Liver (tissue), 9 donors: Measurements from ENCODE around the gene RNASEH2C. TPM values are rescaled to one million over a fixed set of nuclear protein-coding genes. Genes with fewer than 3 reads are reported as not detected.
"Not testable (repeated sequence)": the region's sequence is repeated elsewhere in the genome, so short reads cannot be mapped to it uniquely, and the experiment has no call there.

Experiments used
- DNase-seq: peaks from one replicate; pipeline ENCODE4 v3.0.0-alpha.2; 2017; ENCODE audit warnings: low spot score
- H3K27ac ChIP-seq, 2 donors: one replicate each; pipeline ENCODE4 v1.7.0; 2013; ENCODE audit warnings: inconsistent platforms in 2 of 2, low read length in 2 of 2, control low read depth in 1 of 2, low read depth in 1 of 2, mild to moderate bottlenecking in 1 of 2
- H3K27me3 ChIP-seq, 4 donors: one replicate each; pipeline versions ENCODE4 v1.6.1 to v1.7.0; 2013; ENCODE audit warnings: low read length in 3 of 4, inconsistent platforms in 1 of 4, mild to moderate bottlenecking in 1 of 4, moderate library complexity in 1 of 4; ENCODE audit not compliant: control insufficient read depth in 4 of 4, insufficient read depth in 4 of 4
- H3K36me3 ChIP-seq, 4 donors: one replicate each; pipeline versions ENCODE4 v1.6.1 to v1.7.0; 2013; ENCODE audit warnings: low read length in 3 of 4, mild to moderate bottlenecking in 3 of 4, low read depth in 1 of 4, moderate library complexity in 1 of 4; ENCODE audit not compliant: control insufficient read depth in 4 of 4, insufficient read depth in 3 of 4
- H3K4me1 ChIP-seq, 4 donors: one replicate each; pipeline versions ENCODE4 v1.6.1 to v1.7.0; 2013; ENCODE audit warnings: low read length in 3 of 4, mild to moderate bottlenecking in 3 of 4, moderate library complexity in 1 of 4; ENCODE audit not compliant: control insufficient read depth in 4 of 4, insufficient read depth in 4 of 4
- H3K4me3 ChIP-seq, 3 donors: one replicate each; pipeline versions ENCODE4 v1.6.1 to v1.7.0; 2013; ENCODE audit warnings: low read length in 3 of 3, control low read depth in 1 of 3, low read depth in 1 of 3, mild to moderate bottlenecking in 1 of 3
- H3K9ac ChIP-seq, 2 donors: one replicate each; pipeline ENCODE4 v1.7.0; 2013; ENCODE audit warnings: low read length in 2 of 2, mild to moderate bottlenecking in 2 of 2, moderate library complexity in 2 of 2, control low read depth in 1 of 2, low read depth in 1 of 2
- H3K9me3 ChIP-seq, 4 donors: one replicate each; pipeline versions ENCODE4 v1.6.1 to v1.7.0; 2013; ENCODE audit warnings: low read length in 3 of 4; ENCODE audit not compliant: control insufficient read depth in 4 of 4
- ATF3 ChIP-seq: IDR thresholded peaks from 2 replicates; pipeline ENCODE4 v1.6.1; 2016; ENCODE audit warnings: antibody characterized with exemption
- CTCF ChIP-seq: fragments of 150-350 bp; IDR thresholded peaks from 2 replicates; pipeline ENCODE4 v1.5.1; 2017; ENCODE audit warnings: improper control_type of control experiment, low read depth, low read length; ENCODE audit not compliant: missing input control
- EGR1 ChIP-seq, 2 donors: IDR thresholded peaks; 2 replicates each; pipeline ENCODE4 v1.6.1; 2016 to 2018; ENCODE audit warnings: antibody characterized with exemption in 2 of 2, low read depth in 2 of 2
- FOXA1 ChIP-seq: IDR thresholded peaks from 2 replicates; pipeline ENCODE4 v1.6.1; 2016; ENCODE audit warnings: antibody characterized with exemption
- FOXA2 ChIP-seq: IDR thresholded peaks from 2 replicates; pipeline ENCODE4 v1.6.1; 2016; ENCODE audit warnings: antibody characterized with exemption
- GABPA ChIP-seq, 2 donors: IDR thresholded peaks in 1 of 2; conservative IDR thresholded peaks in 1 of 2; 2 replicates each; pipeline ENCODE4 v1.6.1; 2016; ENCODE audit warnings: antibody characterized with exemption in 2 of 2, mild to moderate bottlenecking in 1 of 2, moderate library complexity in 1 of 2
- HNF4A ChIP-seq, 2 donors: conservative IDR thresholded peaks; 2 replicates each; pipeline ENCODE4 v1.6.1; 2016; ENCODE audit warnings: antibody characterized with exemption in 2 of 2, mild to moderate bottlenecking in 2 of 2
- HNF4G ChIP-seq: IDR thresholded peaks from 2 replicates; pipeline ENCODE4 v1.6.1; 2016; ENCODE audit warnings: antibody characterized with exemption
- JUND ChIP-seq, 2 donors: IDR thresholded peaks; 2 replicates each; pipeline ENCODE4 v1.6.1; 2016; ENCODE audit warnings: antibody characterized with exemption in 2 of 2
- MAX ChIP-seq: IDR thresholded peaks from 2 replicates; pipeline ENCODE4 v1.6.1; 2016; ENCODE audit warnings: antibody characterized with exemption
- NR2F2 ChIP-seq: IDR thresholded peaks from 2 replicates; pipeline ENCODE4 v1.6.1; 2016; ENCODE audit warnings: antibody characterized with exemption
- RAD21 ChIP-seq, 2 donors: IDR thresholded peaks; 2 replicates each; pipeline ENCODE4 v1.6.1; 2016; ENCODE audit warnings: antibody characterized with exemption in 2 of 2, mild to moderate bottlenecking in 2 of 2
- REST ChIP-seq: IDR thresholded peaks from 2 replicates; pipeline ENCODE4 v1.6.1; 2016; ENCODE audit warnings: antibody characterized with exemption, mild to moderate bottlenecking
- RXRA ChIP-seq, 2 donors: IDR thresholded peaks; 2 replicates each; pipeline ENCODE4 v1.6.1; 2017 to 2018; ENCODE audit warnings: antibody characterized with exemption in 2 of 2, mild to moderate bottlenecking in 1 of 2
- SP1 ChIP-seq: IDR thresholded peaks from 2 replicates; pipeline ENCODE4 v1.6.1; 2018; ENCODE audit warnings: antibody characterized with exemption, mild to moderate bottlenecking
- TAF1 ChIP-seq: conservative IDR thresholded peaks from 2 replicates; pipeline ENCODE4 v1.6.1; 2016; ENCODE audit warnings: antibody characterized with exemption, mild to moderate bottlenecking
- YY1 ChIP-seq: IDR thresholded peaks from 2 replicates; pipeline ENCODE4 v1.6.1; 2016; ENCODE audit warnings: antibody characterized with exemption, mild to moderate bottlenecking
- ZBTB33 ChIP-seq: IDR thresholded peaks from 2 replicates; pipeline ENCODE4 v1.6.1; 2016; ENCODE audit warnings: antibody characterized with exemption
- WGBS: extraction: QIAGEN DNeasy Blood & Tissue Kit; methylation state at CpG from one replicate; pipeline ENCODE4 v1.1.7; 2013; 5-methylcytosine and 5-hydroxymethylcytosine counted together
- polyA plus RNA-seq, 2 donors: library from polyadenylated mRNA; stranded (reverse) in 1 of 2; unstranded in 1 of 2; fragments of 200-250 nt in 1 of 2; fragments of >200 nt in 1 of 2; fragmentation: Nextera tagmentation in 1 of 2; extraction: Ambion mirVana in 1 of 2; gene quantifications; one replicate each; pipeline versions ENCODE4 v1.2.1 to v1.2.3, GENCODE V29; 2013 to 2015
- total RNA-seq, 2 donors: library from RNA; depleted of rRNA; stranded (reverse); fragments of >200 nt; gene quantifications; one replicate each; pipeline ENCODE4 v1.2.3, GENCODE V29; 2014
- donor health status: healthy.
- donor health status: healthy.
- donor health status: healthy.
- donor health status: healthy.
- donor health status: healthy.

RNASEH2C gene
- total and polyA plus RNA-seq, 4 donors = 20.5 to 72.1 (median 39.0) TPM

GRCh38 chr11:65685981-65686380 is 34.6 kb downstream of the RNASEH2C start:
- H3K9me3 ChIP-seq = no peaks in the 10 kb centered on the region
- H3K9ac ChIP-seq = no peak overlapping the region
- no peak overlapping the region for H3K4me3 ChIP-seq
- peaks cover 0 to 3% (median 0%) of the 10 kb centered on the region in 4 donors for H3K4me1 ChIP-seq
- DNase-seq = no peak
- WGBS = 86% methylated on average over 8 of the region's 8 CpGs
- no peaks in the 10 kb centered on the region for H3K27me3 ChIP-seq
- TF ChIP-seq MAX (no peak), GABPA (IDR thresholded peaks at IDR 0.05 in 1 of 2, conservative IDR thresholded peaks at IDR 0.05 in 1 of 2) (no peak), TAF1 (no peak), HNF4A (conservative IDR thresholded peaks at IDR 0.05) (no peak), RAD21 (IDR thresholded peaks at IDR 0.05) (no peak), YY1 (no peak)
- no peak overlapping the region for H3K27ac ChIP-seq
- H3K36me3 ChIP-seq = no peaks in the 10 kb centered on the region

GRCh38 chr11:65683480-65683879 is 37.1 kb downstream of the RNASEH2C start:
- not testable (repeated sequence) for H3K27me3 ChIP-seq, H3K4me1 ChIP-seq, H3K36me3 ChIP-seq, H3K9me3 ChIP-seq, DNase-seq, H3K4me3 ChIP-seq, H3K9ac ChIP-seq, H3K27ac ChIP-seq
- 93% methylated on average over 6 of the region's 6 CpGs for WGBS

- DNase-seq = no peak
- no peaks in the 10 kb centered on the region for H3K9me3 ChIP-seq
- H3K4me1 ChIP-seq = peaks cover 0 to 5% (median under 1%) of the 10 kb centered on the region in 4 donors
- no peak overlapping the region for H3K27ac ChIP-seq
- TF ChIP-seq HNF4A (conservative IDR thresholded peaks at IDR 0.05) (peak; percentile 72 to 78), HNF4G (peak; percentile 24), CTCF (no peak), NR2F2 (no peak), MAX (no peak), EGR1 (IDR thresholded peaks at IDR 0.05; ENCODE audit: low read depth in 2 of 2) (no peak), TAF1 (no peak), REST (no peak), GABPA (IDR thresholded peaks at IDR 0.05 in 1 of 2, conservative IDR thresholded peaks at IDR 0.05 in 1 of 2) (no peak), FOXA1 (no peak), JUND (IDR thresholded peaks at IDR 0.05) (no peak), ZBTB33 (no peak), YY1 (peak; percentile 73), ATF3 (no peak), SP1 (peak; percentile 75), RAD21 (IDR thresholded peaks at IDR 0.05) (no peak), RXRA (IDR thresholded peaks at IDR 0.05) (peak; percentile 76 to 86), FOXA2 (no peak)
- no peak overlapping the region for H3K4me3 ChIP-seq
- no peak overlapping the region for H3K9ac ChIP-seq
- H3K36me3 ChIP-seq = no peaks in the 10 kb centered on the region
- H3K27me3 ChIP-seq = no peaks in the 10 kb centered on the region
- 56% methylated on average over 5 of the region's 5 CpGs for WGBS
Observed at GRCh38 chr11:65680192-65680743, 40.3 kb downstream of the RNASEH2C start.
